Activated CD4-positive, alpha-beta T cell treated with anti-CD3 and anti-CD28 coated beads, Interleukin-2, amount 50 U/mL, for 4 hours (primary cell): Measurements from ENCODE around the gene TVP23A.
"Not testable (repeated sequence)": the region's sequence is repeated elsewhere in the genome, so short reads cannot be mapped to it uniquely, and the experiment has no call there.

Source experiments
- DNase-seq, 2 experiments: peaks; one replicate each; pipeline ENCODE4 v3.0.0-alpha.2; 2020

TVP23A gene

DNA sequence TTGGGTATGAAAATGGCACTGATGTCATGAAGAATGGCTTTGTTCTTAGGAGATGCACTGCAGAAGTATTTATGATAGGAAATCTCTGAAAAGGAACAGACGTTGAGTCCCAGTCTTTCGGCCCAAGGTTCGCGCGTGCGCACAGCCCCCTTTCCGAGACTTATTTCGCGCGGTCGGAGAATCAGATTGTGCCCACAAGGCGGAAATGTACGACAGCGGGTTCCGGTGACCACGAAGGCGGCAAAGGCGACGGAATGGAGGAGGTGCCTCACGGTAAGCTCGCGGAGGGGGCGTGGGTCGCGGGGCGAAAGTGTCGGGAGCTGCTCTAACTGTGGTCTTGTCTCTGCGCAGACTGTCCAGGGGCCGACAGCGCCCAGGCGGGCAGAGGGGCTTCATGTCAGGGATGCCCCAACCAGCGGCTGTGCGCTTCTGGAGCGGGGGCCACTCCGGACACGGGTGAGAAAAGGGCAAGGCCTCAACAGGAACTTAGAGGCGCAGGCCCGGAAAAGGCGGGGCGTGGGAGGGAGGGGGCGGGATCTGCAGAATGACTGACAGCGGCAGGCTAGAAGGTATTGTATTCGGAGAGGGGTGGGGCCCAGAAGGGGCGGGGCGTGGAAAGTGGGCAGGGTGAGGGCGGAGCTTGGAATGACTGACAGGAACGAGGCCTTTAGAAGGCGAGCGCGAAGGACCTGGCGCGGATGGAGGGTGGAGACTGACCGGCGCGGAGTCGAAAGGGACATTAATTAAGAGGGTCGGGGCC lies 74.8 kb downstream of the TVP23A start, which contains the start of gene NUBP1:
Gene NUBP1 (plus strand): TSS at position 233 of the 760 bp plus-strand sequence. CDS start 22 bp downstream, at position 255.
- DNase-seq = peak; percentile 100

GRCh38 chr16:10743227-10743609 lies 75.4 kb downstream of the TVP23A start:
- no peak for DNase-seq

DNA sequence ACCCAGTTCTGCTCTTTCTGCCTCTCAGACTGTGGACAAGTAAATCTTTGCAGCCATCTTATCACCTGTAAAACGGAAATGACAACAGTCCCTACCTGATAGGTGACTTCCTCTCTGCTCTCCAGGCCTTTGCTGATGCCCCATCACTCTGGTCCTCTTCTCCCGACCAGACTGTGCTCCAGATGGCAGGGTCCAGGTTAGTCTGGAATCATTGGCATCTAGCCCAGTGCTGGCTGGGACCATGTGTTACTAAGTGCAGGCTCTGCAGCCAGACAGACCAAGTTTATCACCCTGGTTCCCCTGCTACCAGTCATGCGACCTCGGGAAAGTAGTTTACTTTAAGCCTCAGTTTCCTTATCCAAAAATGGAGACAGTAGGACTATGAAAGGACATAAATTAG lies 76.8 kb downstream of the TVP23A start:
- DNase-seq = no peak

GRCh38 chr16:10741249-10741648 lies 77.3 kb downstream of the TVP23A start:
- not testable (repeated sequence) for DNase-seq

DNA sequence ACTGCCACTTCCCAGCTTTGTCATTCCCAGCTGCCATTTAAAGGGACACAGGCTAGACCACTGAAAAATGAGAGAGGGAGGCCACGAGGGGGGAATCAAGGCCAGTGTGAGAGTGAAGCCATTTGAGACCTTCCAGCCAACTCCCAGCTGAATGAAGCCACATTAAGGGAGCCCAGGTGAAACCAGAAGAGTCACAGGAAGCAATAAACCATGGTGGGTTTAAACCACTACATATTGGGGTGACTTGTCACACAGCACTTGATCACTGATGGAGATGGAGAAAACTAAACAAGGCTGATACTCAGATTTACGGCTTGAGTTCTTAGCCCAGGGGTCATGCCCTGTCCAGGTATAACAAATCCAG lies 77.8 kb downstream of the TVP23A start:
- no peak for DNase-seq

DNA sequence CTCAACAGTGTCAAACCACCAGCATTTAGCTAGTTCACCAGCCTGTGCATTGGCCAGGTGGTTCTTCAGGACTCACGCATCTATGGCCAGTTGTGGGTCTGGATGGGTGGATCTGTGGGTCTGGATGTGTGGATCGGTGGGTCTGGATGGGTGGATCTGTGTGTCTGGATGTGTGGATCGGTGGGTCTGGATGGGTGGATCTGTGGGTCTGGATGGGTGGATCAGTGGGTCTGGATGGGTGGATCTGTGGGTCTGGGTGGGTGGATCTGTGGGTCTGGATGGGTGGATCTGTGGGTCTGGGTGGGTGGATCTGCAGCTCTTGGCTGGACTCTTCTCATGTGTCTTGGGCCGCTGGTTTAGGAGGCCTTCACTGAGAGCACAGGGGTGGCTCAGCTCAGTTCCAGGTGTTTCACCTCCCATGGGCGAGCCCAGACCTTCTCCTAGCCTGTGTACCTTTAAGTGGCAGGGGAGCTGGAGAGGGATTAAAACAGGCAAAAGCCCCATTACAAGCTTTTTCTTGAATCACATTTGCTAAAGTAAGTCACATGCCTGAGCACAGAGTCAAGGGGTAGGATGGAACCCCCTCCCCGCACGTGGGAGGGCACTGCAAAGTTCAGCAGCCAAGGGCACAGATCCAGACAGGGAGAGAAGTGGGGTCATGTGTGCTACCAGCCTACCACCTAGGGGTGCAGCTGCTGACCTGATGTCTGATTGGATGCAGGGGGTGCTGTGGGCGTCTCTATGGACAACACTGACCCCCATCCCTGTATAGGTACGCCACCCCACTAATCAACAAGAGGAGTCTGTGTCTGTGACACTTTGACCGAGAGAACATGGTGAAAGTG lies 78.4 kb downstream of the TVP23A start:
- DNase-seq = no peak

- DNase-seq = peak; percentile 24 to 34
Observed at GRCh38 chr16:10738231-10739077, 80.1 kb downstream of the TVP23A start.

- DNase-seq = peak; percentile 51 to 58
Observed at GRCh38 chr16:10737068-10737625, 81.4 kb downstream of the TVP23A start.

GRCh38 chr16:10731790-10732189 lies 86.8 kb downstream of the TVP23A start:
- no peak for DNase-seq

DNA sequence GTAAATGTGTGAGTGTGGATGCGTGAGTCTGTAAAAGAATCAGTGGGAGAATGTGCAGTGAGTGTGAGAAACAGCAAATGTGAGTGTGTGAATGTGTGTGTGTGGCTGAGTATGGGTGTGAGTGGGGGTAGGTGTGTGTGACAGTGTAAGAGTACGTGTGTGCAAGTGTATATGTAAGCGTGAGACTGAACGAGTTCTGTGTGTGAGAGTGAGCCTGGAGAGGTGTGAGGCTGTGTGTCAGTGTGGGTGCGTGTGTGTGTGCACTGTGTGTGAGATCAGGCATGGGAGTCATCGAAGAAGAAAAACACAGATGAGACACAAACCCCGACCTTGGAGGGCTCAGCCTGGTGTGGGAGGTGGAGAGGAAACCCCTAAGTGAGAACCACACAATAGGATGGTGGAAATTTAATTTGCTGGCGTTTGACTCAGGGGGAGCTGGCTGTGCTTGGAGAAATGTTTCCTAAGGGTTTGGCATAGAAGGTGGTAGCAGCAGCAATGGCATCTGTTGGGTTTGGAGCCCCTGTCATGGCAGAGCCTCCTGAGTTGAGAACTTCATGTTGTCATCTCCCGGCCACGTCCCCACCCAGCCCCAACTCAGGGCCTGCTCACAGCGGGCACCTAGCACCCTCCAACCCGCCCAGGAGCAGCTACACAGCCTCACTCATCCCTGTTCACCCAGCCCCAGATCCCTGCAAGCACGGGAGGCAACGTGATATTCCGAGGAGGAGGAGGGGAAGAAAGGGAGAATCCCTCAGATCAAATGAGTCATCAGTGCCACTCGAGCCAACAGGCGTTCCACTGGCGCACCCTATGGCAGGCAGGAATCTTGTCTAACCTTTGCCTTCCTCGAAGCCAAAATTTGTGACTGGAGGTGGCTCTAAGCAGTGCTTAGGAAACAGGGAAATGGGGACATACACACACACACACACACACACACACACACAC lies 89.2 kb downstream of the TVP23A start:
- DNase-seq = no peak

GRCh38 chr16:10728003-10728887 lies 90.3 kb downstream of the TVP23A start:
- no peak for DNase-seq
